ENCODE measurements around the gene SENP6.
"Not testable (repeated sequence)": the region's sequence is repeated elsewhere in the genome, so short reads cannot be mapped to it uniquely, and the experiment has no call there.

Gene SENP6

GRCh38 chr6:75693534-75693933 lies 91.9 kb downstream of the SENP6 start:
- no peak overlapping the region for H3K14ac ChIP-seq (ENCODE audit: low read length in 2 of 2)
- no peak overlapping the region for H2BK120ac ChIP-seq (ENCODE audit: low read depth, low read length)
- no peak overlapping the region for H3K27ac ChIP-seq (ENCODE audit: low read length, poor library complexity, severe bottlenecking)
- H2AFZ ChIP-seq (ENCODE audit: low read depth, low read length): no peak overlapping the region
- no peak overlapping the region for H3K9ac ChIP-seq (ENCODE audit: low read length)
- H3K4me2 ChIP-seq (ENCODE audit: low read length, poor library complexity, severe bottlenecking): no peak overlapping the region
- no peak overlapping the region for H3K18ac ChIP-seq (ENCODE audit: low read depth in 1 of 2, low read length in 2 of 2)
- H2BK12ac ChIP-seq (ENCODE audit: low read length in 2 of 2): no peak overlapping the region
- no peak overlapping the region for H4K8ac ChIP-seq (ENCODE audit: low read length)
- H3K9me3 ChIP-seq (ENCODE audit: control insufficient read depth, low read length): no peaks in the 10 kb centered on the region
- no peak overlapping the region for H3K4me3 ChIP-seq (ENCODE audit: insufficient read depth in 1 of 2, low read depth in 1 of 2, low read length in 2 of 2)
- H3K4ac ChIP-seq (ENCODE audit: low read depth in 1 of 2, low read length in 2 of 2): no peak overlapping the region
- no CpG with 5 or more reads among the region's 1 CpG for WGBS
- H2BK15ac ChIP-seq (ENCODE audit: low read depth, poor library complexity, severe bottlenecking): no peak overlapping the region
- H3K4me1 ChIP-seq (ENCODE audit: control insufficient read depth, insufficient read depth, low read depth, low read length): no peaks in the 10 kb centered on the region
- H3K23ac ChIP-seq (ENCODE audit: low read length in 2 of 2): no peak overlapping the region
- H4K91ac ChIP-seq (ENCODE audit: low read length): no peak overlapping the region
- no peaks in the 10 kb centered on the region for H3K27me3 ChIP-seq (ENCODE audit: control insufficient read depth in 1 of 2, insufficient read depth in 1 of 2, low read length in 2 of 2)
- peaks cover 20% of the 10 kb centered on the region for H3K79me1 ChIP-seq (replicated peaks; ENCODE audit: low read length, poor library complexity, severe bottlenecking)
- H3K36me3 ChIP-seq (ENCODE audit: control insufficient read depth in 1 of 2, insufficient read depth in 2 of 2, low read depth in 1 of 2, low read length in 2 of 2): peaks cover 29 to 75% of the 10 kb centered on the region in 2 experiments
- DNase-seq: peak; percentile 20
- no peak overlapping the region for H2AK5ac ChIP-seq (ENCODE audit: low read length, severe bottlenecking)
- no peak overlapping the region for H2BK5ac ChIP-seq (ENCODE audit: low read depth, low read length, poor library complexity, severe bottlenecking)

GRCh38 chr6:75694406-75694805 lies 92.7 kb downstream of the SENP6 start:
- Histone ChIP-seq H3K4me3 (ENCODE audit: insufficient read depth in 1 of 2, low read depth in 1 of 2, low read length in 2 of 2) (no peak overlapping the region), H3K79me1 (replicated peaks; ENCODE audit: low read length, poor library complexity, severe bottlenecking) (peaks cover 17% of the 10 kb centered on the region), H2BK12ac (ENCODE audit: low read length in 2 of 2) (no peak overlapping the region), H2BK15ac (ENCODE audit: low read depth, poor library complexity, severe bottlenecking) (no peak overlapping the region), H3K36me3 (ENCODE audit: control insufficient read depth in 1 of 2, insufficient read depth in 2 of 2, low read depth in 1 of 2, low read length in 2 of 2) (peaks cover 27 to 69% of the 10 kb centered on the region in 2 experiments), H3K4me1 (ENCODE audit: control insufficient read depth, insufficient read depth, low read depth, low read length) (no peaks in the 10 kb centered on the region), H3K27ac (ENCODE audit: low read length, poor library complexity, severe bottlenecking) (no peak overlapping the region), H2BK120ac (ENCODE audit: low read depth, low read length) (no peak overlapping the region), H3K4me2 (ENCODE audit: low read length, poor library complexity, severe bottlenecking) (no peak overlapping the region), H3K27me3 (ENCODE audit: control insufficient read depth in 1 of 2, insufficient read depth in 1 of 2, low read length in 2 of 2) (no peaks in the 10 kb centered on the region), H3K9me3 (ENCODE audit: control insufficient read depth, low read length) (no peaks in the 10 kb centered on the region), H3K18ac (ENCODE audit: low read depth in 1 of 2, low read length in 2 of 2) (no peak overlapping the region), H3K4ac (ENCODE audit: low read depth in 1 of 2, low read length in 2 of 2) (no peak overlapping the region), H4K8ac (ENCODE audit: low read length) (no peak overlapping the region), H4K91ac (ENCODE audit: low read length) (no peak overlapping the region), H2BK5ac (ENCODE audit: low read depth, low read length, poor library complexity, severe bottlenecking) (no peak overlapping the region), H3K9ac (ENCODE audit: low read length) (no peak overlapping the region), H2AFZ (ENCODE audit: low read depth, low read length) (no peak overlapping the region), H3K23ac (ENCODE audit: low read length in 2 of 2) (no peak overlapping the region), H3K14ac (ENCODE audit: low read length in 2 of 2) (no peak overlapping the region), H2AK5ac (ENCODE audit: low read length, severe bottlenecking) (no peak overlapping the region)
- no peak for DNase-seq

- not testable (repeated sequence) for H3K4me2 ChIP-seq (ENCODE audit: low read length, poor library complexity, severe bottlenecking); H3K4me3 ChIP-seq (ENCODE audit: insufficient read depth in 1 of 2, low read depth in 1 of 2, low read length in 2 of 2); H3K23ac ChIP-seq (ENCODE audit: low read length in 2 of 2); H2AK5ac ChIP-seq (ENCODE audit: low read length, severe bottlenecking); H2BK120ac ChIP-seq (ENCODE audit: low read depth, low read length); H3K4me1 ChIP-seq (ENCODE audit: control insufficient read depth, insufficient read depth, low read depth, low read length); H3K27me3 ChIP-seq (ENCODE audit: control insufficient read depth in 1 of 2, insufficient read depth in 1 of 2, low read length in 2 of 2); H4K8ac ChIP-seq (ENCODE audit: low read length); H2BK12ac ChIP-seq (ENCODE audit: low read length in 2 of 2); H3K27ac ChIP-seq (ENCODE audit: low read length, poor library complexity, severe bottlenecking); H4K91ac ChIP-seq (ENCODE audit: low read length); H2BK5ac ChIP-seq (ENCODE audit: low read depth, low read length, poor library complexity, severe bottlenecking); DNase-seq; H2AFZ ChIP-seq (ENCODE audit: low read depth, low read length); H3K14ac ChIP-seq (ENCODE audit: low read length in 2 of 2); H3K4ac ChIP-seq (ENCODE audit: low read depth in 1 of 2, low read length in 2 of 2); H2BK15ac ChIP-seq (ENCODE audit: low read depth, poor library complexity, severe bottlenecking); H3K9me3 ChIP-seq (ENCODE audit: control insufficient read depth, low read length); H3K18ac ChIP-seq (ENCODE audit: low read depth in 1 of 2, low read length in 2 of 2); H3K9ac ChIP-seq (ENCODE audit: low read length)
- WGBS: 98% methylated on average over 4 of the region's 4 CpGs
- Histone ChIP-seq H3K79me1 (replicated peaks; ENCODE audit: low read length, poor library complexity, severe bottlenecking) (peaks cover 16% of the 10 kb centered on the region), H3K36me3 (ENCODE audit: control insufficient read depth in 1 of 2, insufficient read depth in 2 of 2, low read depth in 1 of 2, low read length in 2 of 2) (peaks cover 18 to 83% of the 10 kb centered on the region in 2 experiments)
These were observed 106.7 kb downstream of the SENP6 start for GRCh38 chr6:75708334-75708733.

- no peak overlapping the region for H3K23ac ChIP-seq (ENCODE audit: low read length in 2 of 2)
- H2BK15ac ChIP-seq (ENCODE audit: low read depth, poor library complexity, severe bottlenecking): no peak overlapping the region
- peaks cover 15 to 93% of the 10 kb centered on the region in 2 experiments for H3K36me3 ChIP-seq (ENCODE audit: control insufficient read depth in 1 of 2, insufficient read depth in 2 of 2, low read depth in 1 of 2, low read length in 2 of 2)
- H3K27me3 ChIP-seq (ENCODE audit: control insufficient read depth in 1 of 2, insufficient read depth in 1 of 2, low read length in 2 of 2): no peaks in the 10 kb centered on the region
- no peak overlapping the region for H3K4me3 ChIP-seq (ENCODE audit: insufficient read depth in 1 of 2, low read depth in 1 of 2, low read length in 2 of 2)
- no peaks in the 10 kb centered on the region for H3K9me3 ChIP-seq (ENCODE audit: control insufficient read depth, low read length)
- no peak overlapping the region for H3K18ac ChIP-seq (ENCODE audit: low read depth in 1 of 2, low read length in 2 of 2)
- no peak overlapping the region for H3K9ac ChIP-seq (ENCODE audit: low read length)
- no peak overlapping the region for H2BK5ac ChIP-seq (ENCODE audit: low read depth, low read length, poor library complexity, severe bottlenecking)
- H4K8ac ChIP-seq (ENCODE audit: low read length): no peak overlapping the region
- 100% methylated on average over 2 of the region's 2 CpGs for WGBS
- H3K4me1 ChIP-seq (ENCODE audit: control insufficient read depth, insufficient read depth, low read depth, low read length): no peaks in the 10 kb centered on the region
- no peak overlapping the region for H2BK120ac ChIP-seq (ENCODE audit: low read depth, low read length)
- no peak overlapping the region for H2AK5ac ChIP-seq (ENCODE audit: low read length, severe bottlenecking)
- no peak overlapping the region for H3K4me2 ChIP-seq (ENCODE audit: low read length, poor library complexity, severe bottlenecking)
- no peak overlapping the region for H2AFZ ChIP-seq (ENCODE audit: low read depth, low read length)
- H2BK12ac ChIP-seq (ENCODE audit: low read length in 2 of 2): no peak overlapping the region
- no peak overlapping the region for H3K4ac ChIP-seq (ENCODE audit: low read depth in 1 of 2, low read length in 2 of 2)
- H3K79me1 ChIP-seq (replicated peaks; ENCODE audit: low read length, poor library complexity, severe bottlenecking): peaks cover 17% of the 10 kb centered on the region
- no peak overlapping the region for H3K27ac ChIP-seq (ENCODE audit: low read length, poor library complexity, severe bottlenecking)
- H3K14ac ChIP-seq (ENCODE audit: low read length in 2 of 2): no peak overlapping the region
- no peak overlapping the region for H4K91ac ChIP-seq (ENCODE audit: low read length)
- DNase-seq: no peak
These were observed 109.5 kb downstream of the SENP6 start for GRCh38 chr6:75711173-75711572.
